Stimulated activated CD4-positive, alpha-beta T cell treated with anti-CD3 and anti-CD28 coated beads, Interleukin-2, amount 100 ng/mL, for 4 hours (primary cell): ENCODE data around the gene PPCDC.

ENCODE experiments used
- DNase-seq: peaks from one replicate; pipeline ENCODE4 v3.0.0-alpha.2; 2020; ENCODE audit warnings: low read depth

The PPCDC gene

DNA sequence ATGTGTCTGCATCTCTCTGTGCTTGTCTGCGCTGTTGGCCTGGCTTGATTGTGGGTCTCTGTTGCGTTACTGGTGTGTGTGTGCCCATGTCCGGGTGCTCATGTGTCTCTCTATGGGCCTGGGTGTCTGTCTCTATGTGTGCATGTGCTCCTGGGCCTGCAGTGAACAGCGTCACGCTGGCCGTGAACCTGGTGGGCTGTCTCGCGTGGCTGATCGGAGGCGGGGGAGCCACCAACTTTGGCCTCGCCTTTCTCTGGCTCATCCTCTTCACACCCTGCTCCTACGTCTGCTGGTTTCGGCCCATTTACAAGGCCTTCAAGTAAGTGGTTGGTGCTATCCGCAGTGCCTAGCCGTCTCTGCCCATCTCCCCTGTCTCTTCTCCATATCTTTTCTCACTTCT is 7.0 kb upstream of the PPCDC start:
- no peak for DNase-seq

DNA sequence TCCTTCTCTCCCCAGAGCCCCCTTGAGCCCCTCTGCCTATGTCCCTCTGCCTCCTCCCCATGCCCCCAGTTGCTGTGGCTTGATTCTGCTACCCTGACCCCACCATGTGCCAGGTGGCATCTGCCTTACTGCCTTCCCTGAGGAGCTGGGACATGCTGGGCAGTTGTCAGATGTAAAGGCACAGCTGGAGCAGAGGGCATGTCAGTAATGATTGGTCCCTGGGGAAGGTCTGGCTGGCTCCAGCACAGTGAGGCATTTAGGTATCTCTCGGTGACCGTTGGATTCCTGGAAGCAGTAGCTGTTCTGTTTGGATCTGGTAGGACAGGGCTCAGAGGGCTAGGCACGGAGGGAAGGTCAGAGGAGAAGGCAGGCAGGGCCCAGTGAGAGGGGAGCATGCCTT is 3.5 kb upstream of the PPCDC start:
- no peak for DNase-seq

DNA sequence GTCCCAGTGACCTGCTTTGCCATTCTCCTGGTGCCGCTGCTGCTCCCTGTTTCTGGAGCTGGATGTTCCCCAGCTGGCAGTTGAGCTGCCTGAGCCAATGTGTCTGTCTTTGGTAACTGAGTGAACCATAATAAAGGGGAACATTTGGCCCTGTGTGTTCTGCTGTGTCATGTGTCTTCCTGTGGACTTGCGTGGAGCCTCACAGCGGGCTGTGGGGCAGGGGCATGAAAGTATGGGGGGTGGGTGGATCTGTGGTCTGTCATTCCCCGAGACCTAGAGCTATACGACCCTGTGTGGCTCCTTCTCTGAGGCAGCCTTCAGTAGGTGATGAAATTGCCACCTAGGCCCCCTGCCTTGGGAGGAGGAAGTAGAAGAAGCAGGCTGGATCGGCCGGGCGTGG is 2.0 kb upstream of the PPCDC start:
- DNase-seq: no peak

DNA sequence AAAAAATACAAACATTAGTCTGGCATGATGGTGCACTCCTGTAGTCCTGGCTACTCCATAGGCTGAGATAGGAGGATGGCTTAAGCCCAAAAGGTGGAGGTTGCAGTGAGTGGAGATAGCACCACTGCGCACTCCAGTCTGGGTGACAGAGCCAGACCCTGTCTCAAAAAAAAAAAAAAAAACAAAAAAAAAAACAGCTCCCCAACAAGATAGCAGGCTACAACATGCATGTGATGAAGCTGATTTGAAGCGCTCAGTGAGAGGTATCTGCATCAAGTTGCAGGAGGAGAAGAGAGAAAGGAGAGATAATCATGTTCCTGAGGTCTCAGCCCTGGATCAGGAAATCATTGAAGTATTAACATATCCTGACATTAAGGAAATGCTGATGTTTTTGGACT is 608 bp upstream of the PPCDC start:
- DNase-seq: no peak

DNA sequence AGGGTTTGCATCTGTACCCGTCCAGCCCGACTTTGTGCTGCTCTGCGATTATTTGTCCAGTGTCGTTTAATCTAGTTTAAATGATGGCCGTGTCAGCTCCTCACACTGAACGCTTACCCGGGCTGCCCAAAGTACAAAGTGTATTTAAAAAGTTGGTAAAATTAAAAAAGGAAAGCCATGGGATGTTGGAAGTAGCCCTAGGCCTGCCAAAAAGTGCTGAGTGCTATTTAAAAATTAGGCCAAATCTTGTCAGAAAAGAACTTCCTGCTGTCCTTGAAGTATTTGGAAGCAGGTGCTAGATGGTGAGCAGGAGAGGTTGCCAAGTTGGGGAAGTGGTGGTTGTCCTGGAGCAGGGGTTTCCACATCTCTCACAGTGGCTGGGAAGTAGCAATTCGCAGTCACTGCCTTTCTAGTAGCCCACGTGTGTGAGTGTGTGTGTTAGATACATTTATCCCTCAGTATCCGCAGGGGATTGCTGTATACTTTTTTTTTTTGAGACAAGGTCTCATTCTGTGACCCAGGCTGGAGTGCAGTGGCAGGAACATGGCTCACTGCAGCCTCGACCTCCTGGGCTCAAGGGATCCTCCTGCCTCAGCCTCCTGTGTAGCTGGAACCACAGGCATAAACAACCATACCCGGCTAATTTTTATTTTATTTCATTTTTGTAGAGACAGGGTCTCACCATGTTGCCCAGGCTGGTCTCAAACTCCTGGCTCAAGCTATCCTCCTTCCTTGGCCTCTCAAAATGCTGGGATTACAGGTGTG is 664 bp downstream of the PPCDC start:
- no peak for DNase-seq

DNA sequence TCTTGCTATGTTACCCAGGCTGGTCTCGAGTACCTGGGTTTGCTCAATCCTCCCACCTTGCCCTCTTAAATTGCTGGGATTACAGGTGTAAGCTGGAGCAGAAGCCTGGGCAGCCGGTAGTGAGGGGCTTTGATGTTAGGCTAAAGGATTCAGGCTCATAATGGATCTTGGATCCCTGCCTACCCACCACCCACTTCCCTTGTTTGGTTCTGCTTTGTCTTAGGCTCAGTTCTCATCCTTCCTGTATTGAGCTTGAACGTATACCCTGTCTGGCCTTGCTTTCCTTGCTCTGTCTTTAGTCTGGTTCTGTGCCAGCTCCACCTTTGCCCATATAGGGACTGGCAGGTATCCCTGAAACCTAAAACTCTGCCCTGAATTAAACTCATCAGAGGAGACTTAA is 1.7 kb downstream of the PPCDC start:
- no peak for DNase-seq

DNA sequence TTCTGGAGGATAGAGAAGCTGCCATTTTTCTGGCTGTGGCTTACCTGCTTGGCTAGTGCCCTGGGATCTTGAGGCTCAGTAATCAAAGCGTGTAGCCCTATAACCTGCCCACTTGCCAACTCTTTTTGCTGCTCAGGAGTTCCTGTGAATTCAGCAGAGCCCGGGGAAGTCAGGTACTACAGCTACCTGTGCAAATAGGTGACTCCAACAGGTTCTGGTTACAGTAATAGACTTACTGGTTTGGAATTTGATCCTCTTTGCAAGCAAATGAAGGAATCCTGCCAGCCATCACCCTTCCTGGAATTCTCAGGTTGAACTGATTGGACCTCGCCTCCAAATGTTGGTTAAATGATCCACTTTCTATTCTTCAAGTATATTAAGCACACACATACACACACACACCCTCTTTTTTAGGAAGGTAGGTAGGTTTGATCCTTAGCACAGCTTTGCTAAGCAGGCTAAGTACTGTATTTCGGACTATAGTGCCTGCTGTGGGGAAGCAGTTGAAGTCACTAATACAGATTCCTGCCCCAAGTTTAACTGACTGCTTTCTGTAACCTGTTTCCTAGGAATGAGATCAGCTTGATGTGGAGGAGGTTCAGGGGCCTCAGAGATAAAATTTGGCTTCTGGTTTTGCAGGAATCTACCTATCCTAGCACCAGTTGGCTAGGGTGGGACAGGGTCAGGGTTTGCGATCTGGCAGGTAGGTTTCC is 2.3 kb downstream of the PPCDC start:
- no peak for DNase-seq

DNA sequence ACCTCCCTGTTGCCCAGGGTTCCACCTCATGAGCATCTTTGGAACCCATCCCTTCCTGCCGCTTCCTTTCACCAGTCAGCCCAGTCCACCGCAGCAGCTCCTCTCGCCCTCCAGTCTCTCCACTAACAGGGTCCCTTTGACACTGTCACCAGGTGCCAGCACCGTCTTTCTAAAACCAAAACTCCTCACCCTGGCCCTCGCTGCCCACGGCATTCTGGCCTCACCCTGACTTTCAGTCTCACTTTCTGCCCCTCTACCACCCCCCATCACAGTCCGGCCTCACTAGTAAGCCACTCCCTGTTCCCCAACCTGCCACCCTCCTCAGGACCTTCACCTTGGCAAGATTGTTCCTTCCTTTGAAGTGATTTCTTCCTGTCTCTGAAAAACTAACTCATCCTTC is 4.2 kb downstream of the PPCDC start:
- no peak for DNase-seq

DNA sequence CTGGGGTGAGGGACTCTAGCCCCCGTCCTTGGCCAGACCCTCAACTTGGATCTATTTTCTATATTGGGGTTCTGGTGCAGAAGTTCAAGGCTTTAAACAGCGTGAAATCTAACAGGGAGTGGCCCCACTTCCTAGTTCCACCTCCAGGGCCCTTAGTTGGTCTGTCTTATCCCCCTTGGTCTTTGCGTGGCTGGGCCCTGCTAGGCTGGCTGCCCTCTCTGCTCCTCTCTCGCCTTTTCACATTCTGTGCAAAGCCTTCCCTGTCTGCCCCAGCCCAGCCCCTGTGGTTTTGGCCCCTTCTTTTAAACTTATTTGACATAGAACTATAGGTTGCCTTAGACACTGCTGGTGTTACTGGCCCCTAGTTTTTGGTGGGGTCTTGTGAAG is 5.6 kb downstream of the PPCDC start:
- no peak for DNase-seq

DNA sequence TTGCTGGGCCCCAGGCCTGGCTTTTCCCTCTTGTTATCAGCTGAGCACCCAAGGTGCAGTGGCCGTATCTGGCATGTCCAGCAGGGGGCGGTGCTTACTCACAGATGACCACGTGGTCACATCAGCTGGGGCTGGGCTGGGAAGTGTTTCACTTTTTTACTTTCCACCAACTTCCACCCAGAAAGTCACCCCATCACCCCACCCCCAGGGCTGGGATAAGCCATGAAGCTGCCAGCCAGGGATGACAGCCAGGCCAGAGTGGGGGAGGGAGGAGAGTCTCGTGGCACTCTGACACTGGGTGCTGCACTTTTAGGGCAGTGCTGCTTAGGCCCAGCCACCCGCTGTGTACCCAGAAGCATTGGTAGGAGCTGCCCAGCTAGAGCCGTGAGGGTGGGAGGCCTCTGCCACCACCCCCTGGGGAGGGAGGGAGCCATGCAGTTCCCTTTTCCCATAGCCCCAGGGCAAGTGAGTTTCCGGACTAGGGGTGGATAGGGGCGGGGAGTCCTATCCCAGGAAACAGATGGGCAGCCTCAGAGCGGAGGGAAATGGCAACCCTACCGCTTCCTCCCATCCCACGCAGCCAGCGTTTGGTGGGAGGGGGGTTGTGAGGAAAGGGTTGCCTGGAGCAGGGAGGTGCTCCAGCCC is 6.1 kb downstream of the PPCDC start:
- DNase-seq: peak; percentile 83

DNA sequence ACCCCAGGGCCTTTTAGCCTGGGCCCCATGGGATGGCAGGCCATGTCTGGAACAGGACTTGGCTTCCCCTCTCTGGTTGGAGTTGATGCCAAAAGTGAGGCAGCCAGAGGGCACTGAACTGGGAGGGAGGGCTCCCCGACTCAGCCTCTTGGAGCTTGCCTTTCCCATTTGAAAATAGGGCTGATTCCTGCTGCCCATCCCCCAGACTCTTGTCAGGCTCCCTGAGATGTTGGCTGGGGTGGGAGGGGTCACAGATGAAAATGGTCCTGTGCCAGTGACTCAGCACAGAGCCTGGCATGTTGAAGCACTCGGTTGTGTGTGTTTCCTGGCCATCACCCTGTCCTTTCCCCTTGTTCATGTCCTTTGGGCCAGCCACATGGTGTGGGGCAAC is 6.6 kb downstream of the PPCDC start:
- no peak for DNase-seq

DNA sequence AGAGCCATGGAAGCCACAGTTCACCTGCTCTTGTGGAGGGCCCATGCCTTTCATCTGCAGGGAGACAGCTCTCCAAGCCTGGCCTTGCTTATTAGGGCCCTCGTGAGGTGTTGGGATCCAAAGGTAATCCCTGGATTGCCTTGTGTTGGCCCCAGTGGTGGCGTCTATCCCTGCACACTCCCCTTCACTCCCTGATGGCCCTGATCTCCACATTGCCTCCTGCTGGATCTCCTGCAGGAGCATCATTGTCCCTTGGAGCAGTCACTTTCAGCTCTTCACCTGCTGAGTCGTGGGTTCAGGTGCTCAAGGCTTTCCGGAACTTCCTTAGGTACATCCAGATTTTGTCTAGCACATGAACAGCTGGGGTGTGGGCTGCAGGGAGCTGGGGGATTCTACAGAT is 7.0 kb downstream of the PPCDC start:
- no peak for DNase-seq

DNA sequence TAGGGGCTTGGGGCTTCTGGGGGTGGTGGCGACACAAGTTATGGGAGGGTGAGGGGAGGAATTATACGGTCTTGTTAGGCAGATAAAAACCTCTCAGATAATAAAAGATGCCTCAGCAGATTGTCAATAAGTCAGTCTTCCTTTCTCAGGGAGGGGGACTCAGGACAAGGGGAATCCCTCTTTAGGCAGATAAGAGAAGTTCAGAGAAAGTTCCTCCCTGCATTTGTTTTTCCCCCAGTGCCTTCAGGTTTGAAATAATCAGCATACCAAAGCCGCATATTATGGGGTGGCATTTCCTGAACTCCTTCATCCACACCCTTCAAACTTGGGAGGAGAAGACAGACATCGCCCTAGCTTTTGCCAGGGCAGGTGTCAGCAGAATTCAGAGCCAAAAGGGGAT is 8.5 kb downstream of the PPCDC start:
- DNase-seq: no peak

DNA sequence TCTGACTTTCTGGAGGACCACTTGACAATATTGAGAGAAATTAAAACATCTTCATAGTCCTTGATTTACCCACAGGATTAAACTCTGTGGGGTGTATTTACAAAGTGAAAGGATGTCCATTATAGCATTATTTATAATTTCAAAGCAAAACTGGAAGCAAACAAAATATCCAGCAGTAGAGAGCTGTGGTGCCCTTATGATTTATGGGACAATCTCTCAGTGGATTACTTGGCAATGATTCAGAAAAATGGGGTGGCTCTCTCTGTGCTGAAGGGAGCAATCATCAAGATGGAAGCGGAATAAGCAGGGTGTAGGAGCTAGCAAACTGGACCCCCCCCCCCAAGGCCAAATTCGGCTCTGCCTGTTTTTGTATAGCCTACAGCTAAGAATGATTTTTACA is 9.0 kb downstream of the PPCDC start:
- DNase-seq: no peak

DNA sequence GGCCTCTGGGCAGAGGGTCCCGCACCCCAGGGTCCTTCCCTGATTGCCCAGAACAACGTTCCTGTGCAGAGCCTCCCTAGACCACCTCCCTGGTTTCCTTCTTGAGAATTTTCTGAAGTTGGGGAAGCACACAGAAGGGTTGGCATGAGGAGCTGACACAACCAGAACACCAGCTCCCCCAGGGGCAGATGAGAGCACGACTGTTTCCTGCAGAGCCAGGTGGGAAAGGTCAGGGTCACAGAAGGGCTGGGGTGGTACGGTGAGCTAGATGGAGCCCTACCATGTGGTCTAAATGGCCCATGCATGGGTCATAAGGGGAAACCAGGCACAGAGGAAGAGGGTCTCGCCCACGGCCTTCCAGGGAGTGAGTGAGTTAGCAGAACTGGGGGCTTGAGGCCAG is 10.4 kb downstream of the PPCDC start:
- DNase-seq: no peak

DNA sequence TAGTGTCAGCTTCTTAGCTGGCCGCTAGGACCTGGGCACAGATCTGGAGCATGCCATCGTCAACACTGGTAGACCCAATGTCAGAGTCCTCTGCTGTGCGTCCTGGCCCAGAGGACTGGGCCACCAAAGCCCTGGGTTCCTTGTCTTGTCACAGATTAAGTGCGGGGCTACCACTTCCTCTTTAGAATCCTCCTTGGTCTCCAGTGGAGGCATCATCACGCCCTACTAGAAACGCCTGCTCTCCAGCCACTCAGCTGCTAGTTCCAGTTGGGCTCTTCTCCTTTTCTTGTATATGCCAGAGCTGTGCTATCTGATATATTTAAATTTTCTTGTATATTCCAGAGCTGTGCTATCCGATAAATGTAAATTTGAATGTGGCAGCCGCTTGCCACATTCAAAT is 11.2 kb downstream of the PPCDC start:
- no peak for DNase-seq

DNA sequence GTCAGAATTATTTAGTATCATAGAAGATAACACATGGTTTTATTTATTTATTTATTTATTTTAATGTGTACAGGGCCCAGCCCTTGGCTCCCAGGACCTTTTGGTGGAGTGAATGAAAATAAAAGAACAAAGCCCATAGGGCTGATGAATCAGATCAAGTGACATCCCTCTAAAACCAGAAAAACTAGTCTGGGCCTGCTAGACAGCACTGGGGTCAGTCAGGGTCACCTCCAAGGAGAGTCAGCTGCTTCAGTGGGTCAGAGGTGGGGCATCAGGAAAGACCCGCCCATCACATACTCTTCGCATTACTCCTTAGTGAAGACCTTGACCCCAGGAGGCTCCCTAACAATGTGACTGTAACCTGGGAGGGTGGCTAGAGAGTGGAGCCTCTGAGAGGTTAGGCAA is 12.8 kb downstream of the PPCDC start:
- no peak for DNase-seq

DNA sequence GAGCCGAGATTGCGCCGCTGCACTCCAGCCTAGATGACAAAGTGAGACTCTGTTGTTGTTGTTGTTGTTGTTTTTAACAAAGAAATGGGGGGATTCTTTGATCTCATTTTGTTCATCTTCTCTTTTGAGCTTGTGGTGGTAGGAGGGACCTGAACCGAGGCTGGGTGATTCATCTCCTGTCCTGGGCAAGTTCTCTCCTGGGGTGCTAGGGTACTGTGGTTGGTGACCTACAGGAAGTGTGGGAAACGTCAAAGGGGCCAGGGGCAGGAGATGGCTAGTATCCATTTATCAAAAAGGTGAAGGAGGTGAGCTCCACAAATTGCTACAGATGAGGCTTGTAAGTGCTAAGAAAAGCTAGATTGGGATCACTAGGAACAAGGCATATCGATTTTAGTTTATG is 14.3 kb downstream of the PPCDC start:
- no peak for DNase-seq

DNA sequence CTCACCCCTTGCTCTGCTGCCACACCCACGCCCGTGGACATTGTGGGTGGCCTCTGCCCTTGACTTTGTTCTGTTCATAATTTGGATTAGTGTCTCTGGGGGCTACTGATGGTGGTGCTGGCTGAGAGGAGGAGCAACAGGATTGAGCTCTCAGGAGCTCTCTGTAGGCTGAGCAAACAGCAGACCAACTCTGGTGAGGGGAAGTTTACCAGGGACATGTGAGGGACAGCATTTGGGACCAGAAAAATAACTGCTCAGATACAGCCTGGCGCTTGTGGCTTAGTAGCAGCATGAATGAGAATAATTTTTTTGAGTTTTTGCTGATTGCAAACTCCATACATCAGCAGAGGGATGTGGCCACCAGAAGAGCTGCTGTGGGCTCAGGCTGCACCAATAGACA is 14.8 kb downstream of the PPCDC start:
- DNase-seq: no peak

DNA sequence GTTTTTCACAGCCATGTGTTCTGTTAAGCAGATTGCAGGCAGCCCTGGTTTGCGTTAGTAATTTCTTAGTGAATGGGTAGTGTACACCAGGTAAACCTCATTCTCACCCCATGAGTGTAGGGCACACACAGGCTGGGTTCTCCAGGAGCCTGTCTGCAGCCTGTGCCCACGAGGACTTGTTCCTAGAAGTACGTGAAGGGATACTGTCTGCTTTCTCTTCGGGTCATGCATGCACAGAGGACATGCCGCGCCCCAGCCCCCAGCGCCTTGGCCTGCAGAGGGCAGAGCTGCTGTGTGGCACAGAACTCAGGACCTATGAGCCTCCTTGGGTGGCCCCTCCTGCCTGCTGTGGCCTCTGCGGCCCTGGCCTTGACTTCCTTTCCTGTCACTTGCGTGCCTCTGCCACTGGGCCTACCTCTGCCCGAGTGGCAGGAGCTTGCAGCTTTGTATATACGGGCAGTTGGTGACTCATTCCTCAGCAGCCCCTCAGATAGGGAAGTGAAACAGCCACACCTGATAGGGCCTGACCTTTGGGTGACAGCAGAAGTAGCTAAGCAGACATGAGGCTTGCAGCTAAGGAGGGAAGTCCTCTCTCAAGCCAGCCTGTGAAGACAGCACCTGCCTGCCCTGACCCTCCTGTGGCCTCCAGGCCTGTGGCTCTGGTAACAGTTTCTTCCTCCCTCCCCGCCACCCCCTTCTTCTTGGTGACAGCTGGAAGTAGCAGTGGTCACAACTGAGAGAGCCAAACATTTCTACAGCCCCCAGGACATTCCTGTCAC is 19.5 kb downstream of the PPCDC start:
- no peak for DNase-seq

DNA sequence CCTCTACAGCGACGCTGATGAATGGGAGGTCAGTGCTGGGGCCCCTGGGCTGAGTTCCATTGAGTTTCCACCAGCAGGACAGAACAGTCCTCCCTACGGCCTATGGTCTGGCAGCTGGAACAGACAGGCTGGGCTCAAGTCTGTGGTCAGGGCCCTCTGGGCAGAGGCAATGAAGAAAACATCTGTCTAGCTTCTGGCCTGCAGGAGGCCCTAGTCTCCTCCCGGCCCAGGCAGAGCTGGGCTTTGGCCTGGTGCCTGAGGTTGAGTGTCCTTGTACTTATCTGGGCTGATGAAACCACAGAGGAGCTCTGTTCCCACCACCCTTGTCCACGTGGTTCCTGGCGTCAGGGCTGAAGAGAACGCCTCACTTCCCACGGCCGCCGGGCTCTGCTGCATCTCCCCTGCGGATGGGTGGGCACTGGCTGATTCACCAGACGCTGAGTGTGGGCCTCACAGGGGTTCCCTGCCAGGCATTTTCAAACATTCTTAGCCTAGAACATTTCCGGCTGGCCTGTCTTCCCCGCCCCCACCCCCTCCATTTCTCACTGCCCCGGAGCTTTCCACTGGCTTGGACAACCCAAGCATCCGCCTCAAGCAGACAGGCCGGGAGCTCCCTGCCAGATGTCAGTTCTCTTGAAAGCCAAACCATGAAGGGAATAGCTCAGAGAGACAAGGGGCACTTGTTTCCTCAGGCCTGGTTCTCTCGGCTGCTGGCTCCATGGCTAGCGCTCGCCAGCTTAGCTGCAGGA is 20.3 kb downstream of the PPCDC start:
- no peak for DNase-seq

DNA sequence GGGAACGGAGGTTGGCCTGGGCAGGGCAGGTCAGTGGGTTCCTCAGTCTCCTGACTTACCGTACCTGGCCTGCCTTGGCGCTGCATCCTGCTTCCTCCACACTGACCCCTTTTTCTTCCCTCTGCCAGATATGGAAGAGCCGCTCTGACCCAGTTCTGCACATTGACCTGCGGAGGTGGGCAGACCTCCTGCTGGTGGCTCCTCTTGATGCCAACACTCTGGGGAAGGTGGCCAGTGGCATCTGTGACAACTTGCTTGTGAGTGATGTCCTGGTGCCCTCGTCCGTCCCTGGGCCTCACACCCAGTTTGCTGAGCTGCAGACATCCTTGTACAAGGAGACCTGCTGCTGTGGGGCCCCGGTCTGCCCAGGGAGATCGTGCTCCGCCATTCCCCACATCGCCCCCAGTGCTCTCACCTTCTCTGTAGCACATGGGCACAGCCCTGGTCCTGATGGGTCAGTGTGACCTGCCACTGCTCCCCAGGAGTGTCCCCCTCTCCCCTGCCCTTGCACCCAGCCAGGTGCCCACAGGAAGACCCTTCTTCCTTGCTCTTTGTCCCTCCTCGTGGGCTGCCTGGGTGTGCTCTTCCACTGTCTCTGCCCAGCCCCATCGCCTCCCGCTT is 21.0 kb downstream of the PPCDC start:
- DNase-seq: no peak
